GM18519 (cell line): ENCODE measurements around the gene MACROH2A1.
A peak's percentile ranks its signal among the peaks of the same experiment; 100 is the strongest.

Source experiments
- ATAC-seq: cut with Tn5 transposase; IDR thresholded peaks from one replicate; pipeline ENCODE4 v1.9.1; 2021; ENCODE audit warnings: mild to moderate bottlenecking, moderate library complexity; ENCODE audit not compliant: unreplicated experiment, low FRiP score

The MACROH2A1 gene

GRCh38 chr5:135436951-135437418, 38.0 kb upstream of the MACROH2A1 start:
- ATAC-seq = no peak

- no peak for ATAC-seq
Observed at GRCh38 chr5:135435467-135436330, 36.7 kb upstream of the MACROH2A1 start.

- no peak for ATAC-seq
Observed at GRCh38 chr5:135434591-135435466, 35.8 kb upstream of the MACROH2A1 start.

GRCh38 chr5:135433681-135434426, 34.8 kb upstream of the MACROH2A1 start:
- ATAC-seq = no peak

- no peak for ATAC-seq
Observed at GRCh38 chr5:135432113-135432512, 33.1 kb upstream of the MACROH2A1 start.

GRCh38 chr5:135430135-135430437, 31.1 kb upstream of the MACROH2A1 start:
- no peak for ATAC-seq

GRCh38 chr5:135429301-135430134, 30.5 kb upstream of the MACROH2A1 start:
- no peak for ATAC-seq

- ATAC-seq = no peak
Observed at GRCh38 chr5:135428586-135428985, 29.6 kb upstream of the MACROH2A1 start.

- ATAC-seq = peak; percentile 87
Observed at GRCh38 chr5:135426102-135427082, 27.4 kb upstream of the MACROH2A1 start.

- no peak for ATAC-seq
Observed at GRCh38 chr5:135425641-135426040, 26.6 kb upstream of the MACROH2A1 start.

- no peak for ATAC-seq
Observed at GRCh38 chr5:135423846-135424168, 24.8 kb upstream of the MACROH2A1 start.

- no peak for ATAC-seq
Observed at GRCh38 chr5:135423146-135423845, 24.3 kb upstream of the MACROH2A1 start.

GRCh38 chr5:135422419-135422818, 23.4 kb upstream of the MACROH2A1 start:
- ATAC-seq = no peak

- ATAC-seq = no peak
Observed at GRCh38 chr5:135417083-135417482, 18.1 kb upstream of the MACROH2A1 start.

- no peak for ATAC-seq
Observed at GRCh38 chr5:135405082-135405481, 6.1 kb upstream of the MACROH2A1 start.

GRCh38 chr5:135402031-135402430, 3.0 kb upstream of the MACROH2A1 start:
- no peak for ATAC-seq

GRCh38 chr5:135400866-135401265, 1.8 kb upstream of the MACROH2A1 start:
- ATAC-seq = no peak

- ATAC-seq = no peak
Observed at GRCh38 chr5:135399794-135400542, 937 bp upstream of the MACROH2A1 start.
